ENCODE measurements around the gene CADM1.

DNA sequence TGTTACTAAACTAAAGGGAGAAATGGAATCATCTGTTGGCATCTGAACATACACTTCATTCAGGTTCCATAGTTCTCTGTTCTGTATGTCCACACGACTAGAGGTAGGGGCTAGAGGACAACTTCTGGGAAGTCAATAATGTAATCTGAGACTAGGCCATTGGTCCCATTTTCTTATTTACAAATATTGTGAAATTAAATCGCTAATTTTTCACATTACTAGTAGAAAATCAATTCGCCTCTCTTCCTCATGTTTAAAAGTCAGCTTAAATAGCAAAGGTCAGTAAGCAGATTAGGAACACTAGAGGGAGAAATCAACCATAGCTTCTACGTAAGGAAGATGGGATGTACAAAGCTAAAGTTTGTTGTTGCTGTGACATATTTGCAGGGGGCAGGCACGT lies 59.7 kb downstream of the CADM1 start:
- TF ChIP-seq, protein P1, sequence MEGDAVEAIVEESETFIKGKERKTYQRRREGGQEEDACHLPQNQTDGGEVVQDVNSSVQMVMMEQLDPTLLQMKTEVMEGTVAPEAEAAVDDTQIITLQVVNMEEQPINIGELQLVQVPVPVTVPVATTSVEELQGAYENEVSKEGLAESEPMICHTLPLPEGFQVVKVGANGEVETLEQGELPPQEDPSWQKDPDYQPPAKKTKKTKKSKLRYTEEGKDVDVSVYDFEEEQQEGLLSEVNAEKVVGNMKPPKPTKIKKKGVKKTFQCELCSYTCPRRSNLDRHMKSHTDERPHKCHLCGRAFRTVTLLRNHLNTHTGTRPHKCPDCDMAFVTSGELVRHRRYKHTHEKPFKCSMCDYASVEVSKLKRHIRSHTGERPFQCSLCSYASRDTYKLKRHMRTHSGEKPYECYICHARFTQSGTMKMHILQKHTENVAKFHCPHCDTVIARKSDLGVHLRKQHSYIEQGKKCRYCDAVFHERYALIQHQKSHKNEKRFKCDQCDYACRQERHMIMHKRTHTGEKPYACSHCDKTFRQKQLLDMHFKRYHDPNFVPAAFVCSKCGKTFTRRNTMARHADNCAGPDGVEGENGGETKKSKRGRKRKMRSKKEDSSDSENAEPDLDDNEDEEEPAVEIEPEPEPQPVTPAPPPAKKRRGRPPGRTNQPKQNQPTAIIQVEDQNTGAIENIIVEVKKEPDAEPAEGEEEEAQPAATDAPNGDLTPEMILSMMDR (IDR thresholded peaks at IDR 0.05; ENCODE audit: low read length), result no peak
- no peak for TF ChIP-seq EZH2phosphoT487 (IDR thresholded peaks at IDR 0.05; ENCODE audit: low read length)
